Activated CD4-positive, alpha-beta T cell treated with anti-CD3 and anti-CD28 coated beads, Interleukin-2, amount 50 U/mL, for 16 hours (primary cell): Measurements from ENCODE around the gene NEK10.
A peak's percentile ranks its signal among the peaks of the same experiment; 100 is the strongest.
"Not testable (repeated sequence)": the region's sequence is repeated elsewhere in the genome, so short reads cannot be mapped to it uniquely, and the experiment has no call there.

Source experiments
- DNase-seq: peaks from one replicate; pipeline ENCODE4 v3.0.0-alpha.2; 2020

NEK10 gene, protein sequence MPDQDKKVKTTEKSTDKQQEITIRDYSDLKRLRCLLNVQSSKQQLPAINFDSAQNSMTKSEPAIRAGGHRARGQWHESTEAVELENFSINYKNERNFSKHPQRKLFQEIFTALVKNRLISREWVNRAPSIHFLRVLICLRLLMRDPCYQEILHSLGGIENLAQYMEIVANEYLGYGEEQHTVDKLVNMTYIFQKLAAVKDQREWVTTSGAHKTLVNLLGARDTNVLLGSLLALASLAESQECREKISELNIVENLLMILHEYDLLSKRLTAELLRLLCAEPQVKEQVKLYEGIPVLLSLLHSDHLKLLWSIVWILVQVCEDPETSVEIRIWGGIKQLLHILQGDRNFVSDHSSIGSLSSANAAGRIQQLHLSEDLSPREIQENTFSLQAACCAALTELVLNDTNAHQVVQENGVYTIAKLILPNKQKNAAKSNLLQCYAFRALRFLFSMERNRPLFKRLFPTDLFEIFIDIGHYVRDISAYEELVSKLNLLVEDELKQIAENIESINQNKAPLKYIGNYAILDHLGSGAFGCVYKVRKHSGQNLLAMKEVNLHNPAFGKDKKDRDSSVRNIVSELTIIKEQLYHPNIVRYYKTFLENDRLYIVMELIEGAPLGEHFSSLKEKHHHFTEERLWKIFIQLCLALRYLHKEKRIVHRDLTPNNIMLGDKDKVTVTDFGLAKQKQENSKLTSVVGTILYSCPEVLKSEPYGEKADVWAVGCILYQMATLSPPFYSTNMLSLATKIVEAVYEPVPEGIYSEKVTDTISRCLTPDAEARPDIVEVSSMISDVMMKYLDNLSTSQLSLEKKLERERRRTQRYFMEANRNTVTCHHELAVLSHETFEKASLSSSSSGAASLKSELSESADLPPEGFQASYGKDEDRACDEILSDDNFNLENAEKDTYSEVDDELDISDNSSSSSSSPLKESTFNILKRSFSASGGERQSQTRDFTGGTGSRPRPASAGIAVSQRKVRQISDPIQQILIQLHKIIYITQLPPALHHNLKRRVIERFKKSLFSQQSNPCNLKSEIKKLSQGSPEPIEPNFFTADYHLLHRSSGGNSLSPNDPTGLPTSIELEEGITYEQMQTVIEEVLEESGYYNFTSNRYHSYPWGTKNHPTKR

DNA sequence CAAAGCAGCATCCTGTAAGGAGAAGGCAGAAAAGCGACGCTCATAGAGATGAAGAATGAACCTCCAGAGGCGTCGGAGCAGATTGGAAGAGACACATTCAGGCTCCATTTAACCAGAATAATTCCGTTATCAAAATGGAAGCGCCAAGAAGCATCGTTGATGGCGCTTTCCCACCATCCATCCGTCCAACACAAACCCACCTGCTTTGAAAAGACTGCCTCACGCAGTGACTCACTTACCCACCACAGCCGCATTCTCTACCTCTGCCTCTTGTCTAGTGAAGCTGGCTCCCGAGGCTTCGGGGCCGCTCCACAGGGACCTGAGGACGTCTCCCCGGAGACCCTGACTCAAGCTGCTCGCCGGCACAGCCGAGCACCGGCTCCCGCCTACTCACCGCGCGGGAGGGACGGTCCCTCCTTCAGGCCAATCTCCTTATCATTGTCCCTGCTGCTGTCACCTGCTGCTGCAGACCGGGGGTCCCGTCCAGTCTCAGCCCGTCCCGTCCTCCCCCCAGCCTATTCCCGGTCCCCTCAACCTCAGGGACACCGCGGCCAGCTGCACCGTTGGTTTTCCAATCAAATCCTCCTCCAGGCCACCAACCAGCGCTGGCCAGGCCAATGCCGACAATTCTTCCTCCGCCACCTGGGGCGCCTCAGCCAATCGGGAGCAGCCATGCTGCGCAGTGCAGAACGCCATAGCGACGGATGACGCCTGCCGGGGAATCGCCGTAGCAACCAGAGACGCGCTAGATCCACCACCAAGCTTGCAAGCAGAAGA, at the start of gene NEK10:
Gene NEK10, minus strand, starts transcription at position 553 of the 777 bp plus-strand sequence. CDS start 16,501 bp downstream, outside the sequence.
- DNase-seq: peak; percentile 93

GRCh38 chr3:27415202-27415601, 46.0 kb upstream of the NEK10 start:
- DNase-seq: no peak

DNA sequence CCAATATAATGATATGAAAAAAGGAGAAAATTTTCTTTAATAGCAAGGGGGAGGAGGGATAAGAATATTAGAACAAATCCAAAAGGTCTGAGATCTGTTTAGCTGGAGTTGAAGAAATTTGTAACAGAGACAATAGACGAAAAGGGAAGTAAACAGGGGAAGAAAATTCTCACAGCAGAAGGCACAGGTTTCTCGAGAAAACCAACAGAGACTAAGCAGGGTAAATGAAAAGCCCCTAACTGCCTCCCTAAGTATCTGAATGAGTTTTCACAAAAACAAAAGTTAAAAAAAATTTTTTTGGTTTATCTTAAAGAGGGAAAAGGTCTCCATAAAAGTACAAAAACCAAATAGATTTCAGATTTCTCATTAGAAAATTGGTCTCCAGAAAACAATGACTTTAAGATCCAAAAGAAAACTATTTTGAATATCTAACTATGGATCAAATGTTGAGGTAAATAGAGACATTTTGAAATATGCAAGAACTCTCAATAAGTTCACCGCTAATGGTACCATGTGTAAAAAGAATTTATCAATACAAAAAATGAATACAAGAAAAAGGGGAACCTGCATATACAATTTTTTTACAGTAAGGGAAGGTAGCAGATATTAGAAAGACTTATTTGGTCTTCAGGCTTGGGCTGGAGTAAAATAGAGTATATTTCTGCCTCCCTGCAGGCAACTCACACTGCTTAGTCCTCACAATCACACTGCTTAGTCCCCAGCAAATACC, 23.9 kb upstream of the NEK10 start:
- no peak for DNase-seq

GRCh38 chr3:27392414-27392813, 23.2 kb upstream of the NEK10 start:
- DNase-seq: not testable (repeated sequence)

GRCh38 chr3:27391796-27392195, 22.6 kb upstream of the NEK10 start:
- no peak for DNase-seq

- DNase-seq: no peak
These were observed 18.4 kb upstream of the NEK10 start for GRCh38 chr3:27387625-27388024.

DNA sequence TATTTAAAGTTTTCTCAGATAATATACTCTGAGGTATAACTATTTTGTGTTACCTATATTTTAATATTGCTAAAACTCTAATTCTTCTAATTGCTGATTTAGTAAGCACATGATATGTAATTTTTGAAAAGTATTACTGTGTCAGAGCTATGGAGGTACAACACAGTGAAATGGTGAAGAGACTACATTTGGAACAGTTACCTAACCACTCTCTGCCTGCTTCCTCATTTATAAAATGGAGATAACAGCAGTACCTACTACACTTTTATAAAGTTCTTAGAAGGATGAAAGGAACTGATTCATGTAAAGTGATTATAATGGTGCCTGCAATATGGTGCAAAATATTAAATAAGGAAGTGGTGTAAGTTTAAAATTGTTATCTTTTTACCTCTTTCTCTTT, 16.3 kb upstream of the NEK10 start:
- no peak for DNase-seq

- no peak for DNase-seq
These were observed 15.0 kb upstream of the NEK10 start for GRCh38 chr3:27384191-27384590.

DNA sequence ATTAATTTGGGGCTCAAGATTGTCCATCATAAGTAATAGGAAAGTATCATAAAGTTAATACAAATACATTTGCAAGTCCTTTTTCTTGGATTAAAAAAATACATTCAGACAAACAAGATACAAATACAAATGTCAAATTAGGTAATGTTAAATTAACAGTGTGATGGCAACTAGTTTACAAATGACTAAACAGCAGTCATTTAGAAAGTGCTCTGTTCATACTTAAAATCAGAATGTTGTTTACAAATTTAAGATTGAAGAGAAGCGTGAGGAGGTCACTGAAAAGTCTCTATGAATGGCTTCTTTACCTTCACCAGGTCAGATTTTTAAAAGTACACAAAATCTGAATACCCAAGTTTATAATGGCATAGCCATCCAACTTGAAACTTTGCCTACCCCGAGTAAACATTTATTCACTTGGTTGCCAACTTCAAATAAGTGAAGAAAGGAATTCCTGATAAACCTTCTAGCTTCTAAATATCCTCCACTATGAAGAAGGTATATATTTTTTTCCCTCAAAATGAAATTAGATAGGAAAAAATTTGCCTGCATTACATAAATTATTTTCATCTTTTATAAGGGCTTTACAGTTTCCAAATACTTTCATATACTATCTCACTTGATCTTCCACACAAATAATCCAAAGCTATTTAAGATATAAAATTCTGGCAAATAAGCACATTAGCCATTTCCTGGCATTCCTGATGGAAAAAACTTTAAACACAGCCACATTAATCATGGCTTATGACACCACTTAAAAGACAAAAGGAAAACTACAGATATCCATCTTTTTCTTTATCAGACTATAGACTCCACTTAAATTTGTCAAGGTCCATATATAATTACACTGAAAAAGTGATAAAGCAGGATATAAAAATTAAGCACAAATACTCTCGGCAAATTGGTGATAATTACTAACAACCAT, 11.5 kb upstream of the NEK10 start:
- peak; percentile 52 for DNase-seq

DNA sequence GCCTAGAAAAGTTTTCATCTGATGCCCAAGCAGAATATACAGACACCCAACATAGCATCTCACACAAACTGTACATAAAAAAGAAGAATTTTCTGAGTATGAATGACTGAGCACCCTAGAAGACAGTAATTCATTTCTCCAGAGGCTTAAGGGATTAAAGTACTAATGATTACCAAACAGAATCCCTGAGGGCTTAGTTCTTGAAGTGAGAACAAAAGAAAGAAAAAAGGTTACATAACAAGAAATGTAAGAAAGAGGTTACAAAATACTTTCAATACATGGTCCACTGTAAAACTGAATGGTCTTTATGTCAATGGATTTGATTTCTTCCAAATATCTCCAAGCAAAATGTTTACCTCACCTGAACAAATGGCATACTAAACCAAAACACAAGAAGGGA, 9.1 kb upstream of the NEK10 start:
- DNase-seq: no peak

- DNase-seq: no peak
These were observed 7.1 kb upstream of the NEK10 start for GRCh38 chr3:27376109-27376772.

DNA sequence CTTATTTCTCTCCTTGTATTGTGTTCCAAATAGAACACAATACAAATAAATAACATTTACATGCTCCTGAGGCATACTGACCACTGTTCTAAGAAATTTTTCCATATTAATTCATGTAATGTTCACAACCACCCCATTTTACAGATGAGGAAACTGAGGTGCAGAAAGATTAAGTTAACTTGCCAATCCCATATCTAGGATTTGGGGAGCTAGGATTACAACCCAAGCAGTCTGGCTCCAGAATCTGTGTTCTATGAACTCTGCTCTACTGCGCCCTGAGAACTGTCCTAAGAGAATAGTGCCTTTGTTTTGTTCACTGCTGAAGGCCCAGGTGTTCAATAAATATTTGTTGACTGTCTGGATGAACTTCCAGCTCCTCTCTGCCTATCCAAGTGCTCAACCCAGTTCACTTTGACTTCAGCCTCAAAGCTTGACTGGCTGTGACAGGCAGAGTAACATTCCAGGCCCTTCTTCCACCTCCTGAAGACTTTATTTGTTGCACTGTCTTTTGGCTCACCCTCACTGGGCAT, 3.1 kb downstream of the NEK10 start:
- no peak for DNase-seq

DNA sequence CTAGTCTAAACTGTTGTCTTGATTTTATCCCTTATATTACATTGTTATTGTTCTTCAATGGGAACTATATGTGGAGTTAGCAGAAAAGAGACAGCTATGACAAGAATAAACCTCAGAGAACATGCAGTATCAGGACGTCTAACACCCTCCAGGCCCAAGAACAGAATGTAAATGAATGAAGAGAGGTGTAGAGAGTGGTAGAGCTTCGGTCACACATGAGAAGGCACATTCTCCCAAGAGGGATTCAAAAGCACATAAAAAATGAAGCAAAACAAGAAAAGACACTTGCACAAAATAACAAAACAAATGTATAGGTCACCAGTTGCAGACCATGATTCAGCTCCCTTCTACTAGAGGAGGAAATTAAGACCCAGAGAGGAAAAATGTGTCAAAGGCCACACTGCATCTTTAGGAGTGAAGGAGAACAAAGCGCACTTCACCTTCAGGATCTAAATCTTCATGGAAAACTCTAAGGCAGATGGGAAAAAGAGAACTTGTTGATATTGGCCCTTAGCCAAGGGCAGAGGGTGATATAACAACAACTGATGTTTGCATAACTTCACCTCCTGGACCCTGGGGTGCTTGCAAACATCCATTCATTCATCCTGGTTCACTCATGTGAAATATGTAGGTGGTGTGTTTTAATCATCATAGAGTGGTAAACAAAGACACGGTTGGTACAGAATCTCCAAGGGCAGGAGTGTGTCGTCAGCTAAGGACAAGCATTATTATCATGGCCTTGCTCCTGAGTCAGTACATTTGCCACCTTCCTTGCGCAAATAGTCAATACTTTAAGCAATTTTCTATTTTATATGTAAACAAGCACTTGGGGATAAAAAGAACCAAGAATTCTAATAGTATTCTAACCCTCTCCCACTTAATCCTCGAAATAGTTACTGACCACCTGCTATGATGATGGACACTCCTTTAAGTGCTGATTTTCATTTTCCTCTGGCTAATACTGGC, 8.8 kb downstream of the NEK10 start:
- DNase-seq: no peak

DNA sequence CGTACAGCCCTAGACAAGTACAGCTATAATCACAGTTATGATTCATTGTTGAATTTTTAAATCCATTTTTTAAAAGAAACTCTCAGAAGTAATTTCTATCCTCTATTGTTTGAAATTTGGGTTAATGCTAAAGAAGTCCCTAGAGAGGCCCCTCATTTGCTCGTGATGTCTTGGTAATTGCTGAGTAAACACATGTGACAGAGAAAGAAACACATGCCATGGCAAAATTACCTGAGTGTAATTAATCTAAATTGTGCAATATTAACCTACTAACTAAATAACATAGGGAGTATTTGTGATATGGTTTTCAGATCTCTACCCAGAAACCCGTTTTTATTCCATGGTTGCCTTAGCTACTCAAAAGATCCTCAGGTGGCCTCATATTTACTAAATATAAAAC, 10.8 kb downstream of the NEK10 start:
- DNase-seq: no peak

GRCh38 chr3:27357665-27358258, 11.4 kb downstream of the NEK10 start:
- DNase-seq: peak; percentile 72

- DNase-seq: no peak
These were observed 12.2 kb downstream of the NEK10 start for GRCh38 chr3:27356976-27357375.

GRCh38 chr3:27354588-27355203, 14.5 kb downstream of the NEK10 start:
- no peak for DNase-seq

GRCh38 chr3:27354161-27354560, 15.0 kb downstream of the NEK10 start:
- no peak for DNase-seq
